Stimulated activated CD4-positive, alpha-beta T cell treated with anti-CD3 and anti-CD28 coated beads, Interleukin-15, amount 100 ng/mL, for 1 hour (primary cell): ENCODE results near the gene FOXP1.
"Not testable (repeated sequence)": the region's sequence is repeated elsewhere in the genome, so short reads cannot be mapped to it uniquely, and the experiment has no call there.

ENCODE experiments used
- DNase-seq, 2 donors: peaks; one replicate each; pipeline ENCODE4 v3.0.0-alpha.2; 2020; ENCODE audit warnings: low read depth in 1 of 2, low spot score in 1 of 2

FOXP1 gene

DNA sequence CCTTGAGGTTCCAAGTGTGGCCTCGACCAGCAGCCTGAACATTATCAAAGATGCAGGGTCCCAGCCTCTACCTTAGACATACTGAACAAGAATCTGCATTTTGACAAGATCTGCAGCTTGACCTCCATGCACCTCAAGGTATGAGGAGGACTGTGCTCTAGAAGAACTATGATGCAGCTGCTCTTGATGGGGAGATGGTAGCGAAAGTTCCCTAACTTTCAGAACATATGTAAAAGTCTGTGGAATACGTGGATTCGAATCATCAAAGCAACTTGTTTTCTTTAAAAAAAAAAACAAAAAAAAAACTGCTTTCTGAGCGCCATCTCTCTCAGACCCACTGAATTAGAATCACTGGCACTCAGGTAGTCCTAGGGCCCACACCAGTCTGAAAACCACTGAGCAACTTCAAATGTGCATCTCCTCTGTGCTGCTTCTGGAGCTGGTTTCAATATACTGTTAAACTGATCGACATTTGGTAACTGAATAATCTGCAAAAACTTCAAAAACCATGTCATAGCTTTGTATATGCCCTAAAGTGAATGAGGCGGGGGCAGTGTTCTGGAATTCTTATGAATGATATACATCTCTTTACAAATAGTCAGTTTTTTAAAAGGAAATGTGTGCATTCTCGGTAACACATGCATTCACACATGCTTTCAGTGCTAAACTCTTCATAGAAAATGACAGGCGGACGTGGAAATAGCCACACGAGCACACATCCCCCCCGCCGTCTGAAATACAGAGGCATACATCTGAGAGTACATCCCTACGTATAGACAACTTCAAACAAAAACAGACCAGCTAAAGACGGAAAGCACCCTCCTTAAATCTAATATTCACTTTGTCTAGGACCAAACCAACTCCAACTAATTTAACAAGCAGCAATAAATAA lies 128.8 kb downstream of the FOXP1 start:
- DNase-seq, result no peak

DNA sequence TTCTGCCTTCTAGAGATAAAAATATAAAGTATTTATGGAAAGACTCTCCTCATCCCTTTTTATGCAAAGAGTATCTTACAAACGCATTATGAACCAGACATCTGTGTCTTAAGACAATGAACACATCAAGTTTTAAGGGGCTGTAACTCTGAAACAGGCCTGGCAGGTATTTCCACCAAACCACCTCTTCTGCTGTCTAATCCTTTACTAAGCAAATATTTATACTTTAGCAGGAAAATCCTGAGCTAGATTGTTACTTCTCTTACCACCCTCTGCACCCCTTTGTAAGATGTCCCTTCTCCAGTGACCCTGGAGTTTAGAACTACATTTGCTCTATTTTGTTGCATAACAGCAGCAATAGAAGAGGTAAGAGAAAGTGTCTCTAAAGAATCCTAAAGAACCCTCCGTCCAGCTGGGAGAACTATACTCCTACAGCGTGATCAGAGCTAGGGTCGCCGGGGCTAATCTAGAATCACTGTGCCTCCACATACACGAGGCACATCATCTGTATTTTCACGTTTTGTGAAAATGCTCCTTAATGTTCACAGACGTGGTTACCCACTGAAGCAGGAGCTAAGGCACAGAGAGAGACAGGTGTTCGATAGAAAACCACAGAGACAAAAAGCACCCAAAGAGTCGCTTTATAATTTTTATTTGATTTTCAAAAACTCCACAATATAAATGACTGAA lies 129.6 kb downstream of the FOXP1 start:
- DNase-seq, result no peak

DNA sequence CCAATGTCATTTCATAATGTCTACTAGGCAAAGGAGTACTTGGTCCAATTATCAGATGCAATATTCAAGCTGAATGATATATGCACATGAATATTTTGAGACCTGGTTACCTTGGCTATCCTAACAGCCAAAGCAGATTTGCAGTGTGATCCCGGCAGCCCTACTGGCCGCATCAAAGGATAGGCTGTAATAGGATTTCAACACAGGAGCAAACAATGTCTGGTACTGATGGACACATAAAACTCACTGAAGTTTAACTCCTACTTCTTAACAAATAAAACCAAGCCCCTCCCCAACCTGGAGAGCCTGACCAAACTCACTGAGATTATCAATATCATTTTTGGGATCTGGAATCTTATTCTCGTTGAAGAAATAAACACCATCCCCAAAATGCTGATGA lies 130.2 kb downstream of the FOXP1 start:
- no peak for DNase-seq

DNA sequence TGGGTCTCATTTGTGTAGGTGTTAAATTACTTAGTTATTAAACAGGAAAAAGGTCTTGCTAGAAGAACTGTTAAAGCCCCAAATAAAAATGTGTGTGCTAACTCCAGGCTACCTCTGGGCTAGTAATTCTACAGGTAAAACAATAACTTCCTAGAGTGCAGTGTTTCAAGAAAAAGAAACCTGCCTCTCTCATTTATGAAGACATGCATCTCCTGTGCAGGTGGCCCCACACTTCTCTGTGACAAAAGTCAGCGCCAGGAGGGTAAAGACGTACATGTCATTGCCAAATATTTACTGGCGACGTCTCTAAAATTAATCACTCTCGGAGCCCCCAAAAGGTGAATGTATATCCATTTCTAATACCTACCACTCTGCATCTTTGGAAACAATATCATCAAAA lies 131.7 kb downstream of the FOXP1 start:
- DNase-seq, result no peak

DNA sequence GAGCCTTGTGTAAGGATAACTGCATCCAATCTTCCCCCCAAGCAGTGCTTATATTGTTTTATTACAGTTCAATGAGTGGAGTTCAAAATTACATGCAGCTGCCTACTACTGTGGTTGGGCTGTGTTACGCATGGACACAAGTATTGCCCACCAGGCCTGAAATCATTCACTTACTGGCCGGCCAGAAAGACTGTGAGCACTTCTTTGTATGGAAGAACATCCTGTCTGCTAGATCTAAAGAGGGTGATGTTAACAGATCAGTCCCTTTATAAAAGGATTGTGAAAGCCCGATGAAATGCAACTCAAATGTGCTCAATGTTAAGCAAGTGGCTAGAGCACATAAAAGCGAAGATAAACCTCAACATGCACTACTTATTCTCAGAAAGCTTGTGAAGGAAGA lies 132.5 kb downstream of the FOXP1 start:
- no peak for DNase-seq

DNA sequence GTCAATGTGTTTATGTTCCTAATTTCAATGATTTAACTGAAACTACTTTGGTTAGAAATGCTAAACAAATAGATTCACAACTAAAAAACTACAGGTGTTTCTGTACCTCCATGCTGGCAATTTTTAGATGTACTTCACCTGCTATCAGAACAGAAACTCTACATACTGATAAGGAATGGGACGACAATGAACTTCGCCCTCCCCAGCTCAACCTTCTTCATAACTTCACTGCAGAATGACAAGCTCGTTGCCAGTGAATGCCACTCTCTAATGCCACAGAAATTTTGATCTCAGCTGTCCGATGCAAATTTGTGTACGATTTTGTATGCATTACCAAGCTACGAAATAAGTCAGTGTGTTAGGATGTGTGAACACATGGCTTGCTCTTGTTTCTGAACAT lies 133.4 kb downstream of the FOXP1 start:
- DNase-seq, result no peak

DNA sequence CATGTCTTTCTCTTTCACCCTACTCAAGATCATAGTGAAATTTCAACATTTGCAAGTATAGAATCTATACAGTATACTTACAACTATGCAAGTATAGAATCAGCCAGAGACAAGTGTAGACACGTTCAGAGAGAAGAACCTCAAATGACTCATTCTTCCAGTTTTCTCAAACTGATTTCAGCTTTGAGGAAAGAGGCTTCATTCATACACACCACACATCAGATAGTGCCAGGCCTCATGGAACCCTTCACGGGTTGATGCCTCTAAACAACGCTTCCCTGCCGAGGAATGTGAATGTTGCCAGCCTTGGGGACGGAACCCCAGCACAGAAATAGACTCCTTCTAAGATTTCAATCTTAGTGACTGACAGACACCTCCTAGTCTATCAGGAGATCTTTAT lies 135.7 kb downstream of the FOXP1 start:
- DNase-seq, result no peak

DNA sequence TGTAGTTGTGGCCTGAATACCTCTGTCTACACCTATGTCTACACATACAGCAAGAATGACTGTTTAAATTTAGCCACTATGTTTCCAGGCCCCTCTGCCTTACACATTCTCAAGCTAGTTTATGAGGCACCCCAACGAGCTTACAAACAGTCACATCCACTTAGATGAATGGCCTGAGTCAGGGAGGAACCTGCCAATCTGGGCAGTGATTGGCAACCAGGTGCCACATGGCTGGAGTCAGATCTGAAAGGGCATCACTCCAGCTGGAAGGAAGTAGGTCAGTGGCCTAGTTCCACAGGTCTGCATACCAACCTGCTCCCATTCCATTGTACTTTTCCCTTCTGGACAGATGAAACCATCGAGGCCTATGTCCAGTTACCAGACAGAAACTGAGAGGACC lies 136.3 kb downstream of the FOXP1 start:
- DNase-seq, result no peak

DNA sequence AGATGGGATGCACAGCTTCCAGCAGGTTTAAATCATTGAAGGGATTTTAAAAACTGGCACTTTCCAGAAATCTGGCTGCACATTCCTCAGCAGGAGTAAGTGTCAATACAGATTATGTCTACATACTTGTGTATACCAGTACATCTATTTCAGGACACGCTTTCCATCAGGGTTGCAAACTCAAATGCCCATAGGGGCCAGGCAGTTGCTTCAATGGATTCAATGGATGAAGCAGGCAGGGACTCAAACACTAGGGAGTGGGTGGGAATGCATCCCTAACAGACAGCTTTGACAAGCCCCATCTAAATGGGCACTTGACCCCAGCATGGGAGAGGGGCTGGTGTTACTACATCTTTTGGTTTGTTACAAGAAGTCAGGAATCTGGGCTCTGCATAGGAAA lies 136.8 kb downstream of the FOXP1 start:
- DNase-seq, result no peak

DNA sequence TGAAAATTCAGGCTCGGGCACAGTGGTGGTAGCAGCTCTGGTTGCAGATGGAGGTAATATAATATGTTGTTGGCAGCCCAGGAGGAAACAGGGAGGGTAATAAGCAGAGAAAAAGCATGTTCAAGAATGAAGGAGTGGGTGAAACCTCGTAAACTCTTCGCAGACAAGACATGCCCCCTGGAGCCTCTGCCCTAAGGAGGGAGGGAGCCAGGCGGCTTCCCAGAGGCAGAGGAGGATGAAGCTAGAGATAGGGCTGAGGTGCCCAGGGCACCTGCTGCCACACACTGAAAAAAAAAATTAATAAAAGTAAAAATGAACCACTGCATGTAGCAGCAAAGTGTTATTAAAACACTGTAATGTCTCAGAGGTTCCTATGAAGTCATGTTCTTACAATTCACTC lies 137.3 kb downstream of the FOXP1 start:
- no peak for DNase-seq

DNA sequence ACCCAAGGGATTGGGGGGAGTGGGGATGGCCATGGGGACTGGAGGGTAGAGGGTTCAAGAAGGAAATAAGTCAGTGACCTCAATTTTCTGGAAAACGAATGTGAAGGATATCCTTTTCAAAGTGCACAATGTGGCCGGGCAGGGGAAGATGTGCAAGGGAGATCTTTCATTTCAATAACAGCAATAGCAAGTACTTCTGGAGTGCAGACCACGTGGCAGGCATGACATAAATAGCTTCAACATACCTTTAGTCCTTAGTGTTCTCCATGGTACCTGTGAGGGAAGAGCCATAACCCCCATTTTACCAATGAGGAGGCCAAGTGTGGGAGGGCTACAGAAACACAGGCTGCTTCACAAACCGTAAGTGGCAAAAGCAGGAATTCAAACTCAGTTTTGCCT lies 138.7 kb downstream of the FOXP1 start:
- no peak for DNase-seq

DNA sequence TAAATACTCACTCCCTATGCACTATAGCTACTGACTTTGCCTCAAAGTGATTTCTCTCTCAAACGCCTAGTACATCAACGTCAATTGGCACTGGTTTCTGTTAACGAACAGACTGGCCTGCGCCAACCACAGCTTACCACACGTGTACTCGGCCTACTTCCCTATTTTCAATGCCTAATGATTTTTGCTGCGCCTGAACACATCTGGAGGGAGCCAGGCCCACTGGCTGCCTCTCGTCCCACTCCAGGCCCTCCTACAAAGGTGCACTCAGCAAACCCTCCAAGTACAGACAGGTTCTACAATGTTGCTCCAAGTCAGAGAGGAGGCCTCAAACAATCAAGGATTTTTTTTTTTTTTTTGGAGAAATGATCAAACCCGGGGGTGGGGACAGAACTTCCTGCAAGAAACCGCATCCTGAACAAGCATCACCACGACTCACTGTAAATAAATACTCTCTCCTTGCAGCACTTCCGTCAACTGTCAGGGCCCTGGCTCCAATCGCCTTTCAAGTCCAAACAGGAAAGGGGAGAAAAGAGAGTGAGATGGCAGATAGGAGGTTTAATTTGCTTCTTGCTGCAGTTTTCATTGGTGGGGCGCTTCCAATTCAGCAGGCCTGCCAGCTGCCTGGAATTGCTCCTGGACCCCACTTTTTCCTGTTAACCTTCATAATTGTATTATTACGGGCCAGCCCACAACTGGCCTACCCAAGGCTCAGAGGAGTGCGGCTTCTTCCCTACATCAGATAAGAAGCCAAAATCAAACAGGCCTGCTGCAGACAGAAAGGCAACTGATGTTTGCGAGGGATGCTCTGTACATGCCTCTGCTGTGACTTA lies 139.3 kb downstream of the FOXP1 start:
- peak in 1 of 2 donors; percentile 35 for DNase-seq

DNA sequence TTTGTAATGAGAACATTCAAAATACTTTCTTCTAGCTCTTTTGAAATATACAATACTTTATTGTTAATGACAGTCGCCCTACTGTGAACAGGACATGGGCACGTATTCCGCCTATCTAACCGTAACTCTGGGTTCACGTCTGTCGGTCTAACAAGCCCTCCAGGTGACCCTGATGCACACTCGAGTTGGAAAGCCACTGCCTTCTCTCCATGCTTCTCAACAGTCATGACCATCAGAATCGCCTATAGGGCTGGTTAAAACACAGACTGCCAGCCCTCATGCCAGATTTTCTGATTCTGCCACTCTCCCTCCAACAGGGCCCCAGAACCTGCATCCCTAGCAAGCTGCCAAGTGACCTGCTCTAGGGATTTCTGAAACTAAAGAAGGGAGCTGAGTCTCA lies 140.2 kb downstream of the FOXP1 start:
- no peak for DNase-seq

DNA sequence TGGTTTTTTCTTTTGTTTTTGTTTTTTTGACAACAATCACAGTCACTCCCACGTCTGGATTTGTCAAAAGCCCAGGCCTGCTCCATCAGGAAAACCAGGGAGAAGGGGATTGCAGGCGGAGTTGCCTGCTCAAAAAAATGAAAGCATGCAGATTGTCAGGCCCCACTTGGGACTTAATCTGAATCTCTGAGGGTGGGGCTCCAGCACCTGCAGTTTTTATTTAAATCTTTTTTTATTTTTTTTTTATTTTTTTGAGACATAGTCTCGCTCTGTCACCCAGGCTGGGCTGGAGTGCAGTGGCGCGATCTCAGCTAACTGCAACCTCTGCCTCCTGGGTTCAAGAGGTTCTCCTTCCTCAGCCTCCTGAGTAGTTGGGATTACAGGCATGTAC lies 140.9 kb downstream of the FOXP1 start:
- no peak for DNase-seq

DNA sequence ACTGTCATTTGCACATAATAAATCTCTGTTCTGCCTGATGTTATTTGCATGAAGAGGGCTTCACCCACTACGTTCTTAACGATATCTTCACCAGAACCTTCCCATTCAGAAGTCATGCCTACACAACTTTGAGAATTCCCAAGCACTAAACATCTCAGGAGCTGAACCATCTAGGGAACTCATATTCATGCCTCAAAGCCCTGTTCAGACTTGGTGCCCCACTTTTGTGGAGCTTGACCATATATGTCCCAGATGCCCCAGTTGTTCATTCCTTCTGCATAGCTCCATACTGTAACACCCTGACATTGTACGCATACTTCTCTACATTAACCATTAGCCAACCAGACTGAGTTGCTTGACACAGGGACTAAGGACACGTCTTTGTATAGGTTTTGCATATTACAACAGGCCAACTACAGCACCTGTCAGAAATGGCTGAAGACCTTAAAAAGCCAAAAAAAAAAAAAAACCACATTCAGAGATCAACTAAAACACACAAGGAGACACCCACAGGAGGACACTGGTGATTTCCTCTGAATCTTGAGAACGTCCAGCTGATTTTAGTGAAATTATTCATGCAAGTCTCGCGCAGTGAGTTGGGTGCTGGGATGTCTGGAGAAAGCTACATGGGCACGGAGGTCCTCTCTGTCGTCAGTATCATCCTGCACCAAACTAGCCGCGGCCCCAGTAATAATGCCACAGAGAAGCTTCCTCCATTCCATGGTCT lies 141.4 kb downstream of the FOXP1 start:
- DNase-seq, result no peak

DNA sequence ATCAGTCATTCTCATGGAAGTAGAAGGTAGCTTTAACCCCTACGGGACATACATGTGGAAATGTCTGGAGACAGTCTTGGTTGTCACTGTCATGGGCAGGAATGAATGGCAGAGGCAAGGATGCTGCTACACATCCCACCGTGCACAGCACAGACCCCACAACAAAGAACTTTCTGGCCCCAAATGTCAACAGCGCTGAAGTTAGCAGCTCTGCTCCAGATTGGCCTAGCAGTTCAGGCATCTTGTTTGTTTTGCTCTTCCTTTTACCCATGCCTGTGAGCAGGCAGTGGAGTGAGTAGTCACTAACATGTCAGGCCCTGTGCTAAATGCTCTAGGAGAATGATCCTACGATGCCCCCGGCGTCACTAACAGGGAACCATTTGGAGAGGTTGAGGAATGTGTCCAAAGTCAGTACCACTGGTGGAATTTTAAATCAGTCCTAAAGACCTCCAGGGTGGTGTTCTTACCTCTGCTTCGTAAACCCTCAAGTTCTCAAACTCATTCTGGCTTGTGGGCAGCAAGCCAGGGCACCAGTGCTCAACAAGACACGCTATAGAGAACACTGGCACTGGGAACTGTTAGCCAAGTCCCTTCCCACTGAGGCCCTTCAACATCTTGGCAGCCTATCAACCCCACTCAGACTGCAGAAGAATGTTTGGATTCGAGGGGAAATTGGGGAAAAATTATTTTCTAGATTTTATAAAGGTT lies 142.2 kb downstream of the FOXP1 start:
- DNase-seq, result no peak

DNA sequence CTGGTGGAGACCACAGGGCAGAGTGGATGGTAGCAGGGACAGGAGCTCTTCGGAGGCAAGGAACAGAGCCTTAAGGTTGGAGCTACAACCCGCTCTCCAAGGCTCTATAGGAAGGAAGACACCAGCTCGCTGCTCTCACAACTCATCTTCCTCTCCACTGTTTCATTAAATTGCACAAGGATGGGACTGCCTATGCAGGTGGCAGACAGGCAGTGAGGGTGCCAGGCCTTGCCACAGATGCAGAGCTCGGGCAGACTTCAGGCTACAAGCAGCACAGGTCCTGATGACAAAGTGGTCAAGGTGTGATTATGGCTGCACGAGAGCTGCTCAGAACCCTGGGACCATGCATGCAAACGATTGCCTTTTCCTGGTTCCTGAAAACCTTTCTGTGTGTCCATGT lies 144.6 kb downstream of the FOXP1 start:
- no peak for DNase-seq

DNA sequence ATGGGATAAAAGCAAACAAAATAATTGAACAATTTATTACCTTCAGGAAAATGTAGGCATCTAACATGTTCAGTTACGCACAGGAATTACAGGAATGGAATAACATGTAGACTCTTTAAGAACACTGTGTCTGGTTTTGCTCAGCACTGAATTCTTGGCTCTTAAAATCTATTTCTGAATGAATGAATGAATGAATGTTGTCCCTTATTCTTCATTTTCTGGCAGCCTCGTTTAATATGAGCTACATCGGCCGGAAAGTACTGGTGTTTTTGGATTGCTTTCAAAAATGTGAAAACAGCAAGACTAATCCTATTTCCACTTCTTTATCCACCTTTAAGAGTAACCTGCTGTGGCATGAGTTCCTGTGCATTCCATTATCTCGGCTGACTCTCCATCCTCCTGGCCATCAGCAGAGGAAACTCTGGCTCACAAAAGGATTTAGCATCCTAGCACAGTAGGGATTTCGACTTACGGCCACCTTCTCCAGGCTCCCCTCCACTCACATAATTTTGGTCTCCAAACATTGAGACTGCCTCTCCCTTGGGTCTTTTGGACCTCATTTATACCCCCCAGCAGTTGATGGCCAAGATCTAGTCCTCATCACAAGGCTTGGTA lies 145.3 kb downstream of the FOXP1 start:
- no peak for DNase-seq

DNA sequence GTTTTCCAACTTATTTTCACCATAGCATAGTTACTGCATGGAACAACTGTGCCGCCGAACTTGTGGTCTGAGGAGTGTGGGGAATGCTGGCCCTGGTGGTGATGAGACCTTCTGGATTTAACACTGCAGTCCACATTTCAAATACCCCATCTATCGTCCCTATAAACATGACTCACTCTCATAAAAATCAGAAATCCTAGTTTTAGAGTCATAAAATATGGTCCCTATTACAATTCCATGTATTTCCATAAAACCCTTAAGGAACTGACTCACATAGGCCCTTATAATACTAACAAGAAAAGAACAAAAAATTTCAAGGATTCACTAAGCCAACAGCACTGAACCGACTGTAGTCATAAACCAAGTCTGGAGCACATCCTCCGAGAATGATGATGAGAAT lies 147.2 kb downstream of the FOXP1 start:
- DNase-seq, result no peak

DNA sequence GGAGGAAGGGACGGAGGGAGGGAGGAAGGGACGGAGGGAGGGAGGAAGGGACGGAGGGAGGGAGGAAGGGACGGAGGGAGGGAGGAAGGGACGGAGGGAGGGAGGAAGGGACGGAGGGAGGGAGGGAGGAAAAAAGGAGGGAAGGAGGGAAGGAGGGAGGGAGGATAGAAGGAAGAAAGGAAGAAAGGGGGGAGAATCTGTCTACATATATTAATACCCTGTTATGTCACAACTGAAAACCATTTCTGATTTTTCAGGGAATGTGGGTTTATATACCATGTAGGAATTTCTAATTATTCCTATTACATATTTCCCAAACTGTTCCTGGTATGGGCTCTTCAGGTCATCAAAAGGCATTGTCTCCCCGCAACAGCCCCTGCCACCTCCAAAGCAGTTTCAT lies 147.7 kb downstream of the FOXP1 start:
- not testable (repeated sequence) for DNase-seq
